GM12878 (cell line): Measurements from ENCODE around the gene SCAF8. TPM values are rescaled to one million over a fixed set of nuclear protein-coding genes. Genes with fewer than 3 reads are reported as not detected.

Experiments
- ATAC-seq: fragments of 200-7000 bp; cut with Tn5 transposase; 3 replicates; pipeline ENCODE4 v1.9.1; 2020; ENCODE audit warnings: mild to moderate bottlenecking, moderate library complexity
- BruUV-seq: library from RNA; stranded (reverse); fragments of 400-500 nt; replicated peaks from 2 replicates; lab custom pipeline; 2021; lab: Mats Ljungman, UMichigan
- CTCF ChIA-PET: fragments of 300-600 bp; sonication (Branson Sonifier 250); formaldehyde crosslinking; extraction: SDS; loops from one replicate; lab custom pipeline; 2021; ENCODE audit warnings: inconsistent platforms; lab: Yijun Ruan, JAX
- POLR2A ChIA-PET: fragments of 350-600 bp; formaldehyde crosslinking; extraction: SDS; loops from one replicate; lab custom pipeline; 2021; ENCODE audit warnings: inconsistent platforms; lab: Charles Lee
- RAD21 ChIA-PET: fragments of 300-600 bp; sonication (Branson Sonifier 250); formaldehyde crosslinking; loops from one replicate; lab custom pipeline; 2023; ENCODE audit warnings: antibody characterized with exemption; ENCODE audit not compliant: unreplicated experiment; lab: Charles Lee
- SMC1A ChIA-PET: fragments of 300-600 bp; sonication (Branson Sonifier 250); formaldehyde crosslinking; loops from one replicate; lab custom pipeline; 2023; ENCODE audit not compliant: unreplicated experiment, uncharacterized antibody; lab: Charles Lee
- DNase-seq: peaks from one replicate; pipeline ENCODE4 v3.0.0-alpha.2; 2011; ENCODE audit warnings: low read depth, low spot score
- FAIRE-seq: peaks from 3 replicates; lab custom pipeline; 2011; peaks lifted over from hg19 to GRCh38; lab: Jason Lieb, UNC
- H2AFZ ChIP-seq: 2 replicates; pipeline ENCODE4 v1.6.0; 2011; ENCODE audit warnings: low read depth, low read length, control low read depth; ENCODE audit not compliant: control insufficient read depth
- H3K27ac ChIP-seq: 2 replicates; pipeline ENCODE4 v1.5.1; 2011; ENCODE audit warnings: control low read depth; ENCODE audit not compliant: control insufficient read depth, insufficient read depth
- H3K27me3 ChIP-seq, 2 experiments: replicated peaks in 1 of 2; 2 replicates each; pipeline versions ENCODE4 v1.6.0 to v1.6.1; 2011; ENCODE audit warnings: low read length in 1 of 2; ENCODE audit not compliant: control insufficient read depth in 2 of 2, insufficient read depth in 2 of 2
- H3K36me3 ChIP-seq, 2 experiments: 2 replicates each; pipeline ENCODE4 v1.5.1; 2011; ENCODE audit warnings: low read length in 1 of 2; ENCODE audit not compliant: control insufficient read depth in 2 of 2, insufficient read depth in 2 of 2
- H3K4me1 ChIP-seq: 2 replicates; pipeline ENCODE4 v1.6.1; 2011; ENCODE audit warnings: mild to moderate bottlenecking, low read length, moderate library complexity, mixed read lengths; ENCODE audit not compliant: control insufficient read depth, insufficient read depth
- H3K4me2 ChIP-seq: 2 replicates; pipeline ENCODE4 v1.6.0; 2011; ENCODE audit warnings: control low read depth; ENCODE audit not compliant: control insufficient read depth, insufficient read depth
- H3K4me3 ChIP-seq: fragments of 200-600 bp; sonication (generic); 2 replicates; pipeline ENCODE4 v1.5.1; 2016
- H3K79me2 ChIP-seq: 2 replicates; pipeline ENCODE4 v1.6.0; 2011; ENCODE audit warnings: low read length; ENCODE audit not compliant: control insufficient read depth, insufficient read depth
- H3K9ac ChIP-seq: 2 replicates; pipeline ENCODE4 v1.8.0; 2011; ENCODE audit warnings: low read length, control low read depth, mixed read lengths; ENCODE audit not compliant: control insufficient read depth, insufficient read depth
- H3K9me3 ChIP-seq: replicated peaks from 3 replicates; pipeline ENCODE4 v1.5.1; 2011; ENCODE audit warnings: mild to moderate bottlenecking, low read length; ENCODE audit not compliant: control insufficient read depth, insufficient read depth
- H4K20me1 ChIP-seq: 2 replicates; pipeline ENCODE4 v1.6.0; 2011; ENCODE audit not compliant: control insufficient read depth, insufficient read depth
- CBX3 ChIP-seq: fragments of 200-600 bp; sonication (generic); IDR thresholded peaks from 2 replicates; pipeline ENCODE4 v1.6.1; 2016; ENCODE audit warnings: low read depth, borderline replicate concordance
- CREM ChIP-seq: IDR thresholded peaks from 2 replicates; pipeline ENCODE4 v1.6.1; 2014; ENCODE audit warnings: antibody characterized with exemption, low read depth
- CTCF ChIP-seq, 3 experiments: IDR thresholded peaks in 2 of 3; conservative IDR thresholded peaks in 1 of 3; 2 replicates each; pipeline ENCODE4 v1.5.1; 2011; ENCODE audit warnings: low read depth in 3 of 3, low read length in 3 of 3, mild to moderate bottlenecking in 3 of 3, control low read depth in 2 of 3, moderate library complexity in 2 of 3, inconsistent platforms in 1 of 3, mixed read lengths in 1 of 3; ENCODE audit not compliant: control insufficient read depth in 2 of 3, insufficient read depth in 1 of 3; ENCODE audit errors: extremely low read depth in 1 of 3
- E2F8 ChIP-seq: fragments of 450-650 bp; IDR thresholded peaks from 2 replicates; pipeline ENCODE4 v1.6.1; 2018; ENCODE audit warnings: mild to moderate bottlenecking, low read depth, moderate library complexity; ENCODE audit not compliant: partially characterized antibody
- FOXK2 ChIP-seq: fragments of 450-650 bp; IDR thresholded peaks from 2 replicates; pipeline ENCODE4 v1.6.1; 2017; ENCODE audit warnings: mild to moderate bottlenecking, moderate library complexity
- MXI1 ChIP-seq: fragments of 150-350 bp; IDR thresholded peaks from 2 replicates; pipeline ENCODE4 v1.6.1; 2011; ENCODE audit warnings: low read depth, mild to moderate bottlenecking, inconsistent platforms, low read length, improper control_type of control experiment
- MYB ChIP-seq: fragments of 150-350 bp; IDR thresholded peaks from 2 replicates; pipeline ENCODE4 v1.6.1; 2014; ENCODE audit warnings: mild to moderate bottlenecking, low read depth, low read length, borderline replicate concordance
- NFYB ChIP-seq: IDR thresholded peaks from 2 replicates; pipeline ENCODE4 v1.6.1; 2011; ENCODE audit warnings: low read depth, mild to moderate bottlenecking, low read length, improper control_type of control experiment, moderate library complexity; ENCODE audit not compliant: insufficient read depth
- NR2C1 ChIP-seq: fragments of 450-650 bp; IDR thresholded peaks from 2 replicates; pipeline ENCODE4 v1.6.1; 2017; ENCODE audit warnings: antibody characterized with exemption, mild to moderate bottlenecking, moderate library complexity
- RB1 ChIP-seq: fragments of 450-650 bp; formaldehyde crosslinking; IDR thresholded peaks from 2 replicates; pipeline ENCODE4 v1.6.1; 2017; ENCODE audit warnings: mild to moderate bottlenecking, borderline replicate concordance
- RBBP5 ChIP-seq: fragments of 200-600 bp; sonication (generic); conservative IDR thresholded peaks from 2 replicates; pipeline ENCODE4 v1.6.1; 2016
- SREBF2 ChIP-seq: IDR thresholded peaks from 2 replicates; pipeline ENCODE4 v1.6.1; 2012; ENCODE audit warnings: mild to moderate bottlenecking, low read length
- SRF ChIP-seq, 2 experiments: IDR thresholded peaks; 2 replicates each; pipeline ENCODE4 v1.6.1; 2011; ENCODE audit warnings: low read depth in 2 of 2, low read length in 2 of 2, mild to moderate bottlenecking in 1 of 2, moderate library complexity in 1 of 2
- TBL1XR1 ChIP-seq: IDR thresholded peaks from 2 replicates; pipeline ENCODE4 v1.6.1; 2012; ENCODE audit warnings: low read depth, low read length, improper control_type of control experiment
- TCF7 ChIP-seq: IDR thresholded peaks from 2 replicates; pipeline ENCODE4 v1.6.1; 2014; ENCODE audit warnings: antibody characterized with exemption, borderline replicate concordance
- ZBTB4 ChIP-seq: fragments of 450-650 bp; formaldehyde crosslinking; IDR thresholded peaks from 2 replicates; pipeline ENCODE4 v1.4.0; 2022; ENCODE audit warnings: mild to moderate bottlenecking, moderate library complexity
- ZNF384 ChIP-seq: IDR thresholded peaks from 2 replicates; pipeline ENCODE4 v1.6.1; 2012; ENCODE audit warnings: low read depth, mild to moderate bottlenecking, low read length, improper control_type of control experiment, borderline replicate concordance
- WGBS: methylation state at CpG from one replicate; pipeline ENCODE4 v1.1.6; 2016; ENCODE audit warnings: low lambda C conversion rate; ENCODE audit not compliant: insufficient replicate concordance, insufficient coverage; ENCODE audit errors: missing lambda C conversion rate; 5-methylcytosine and 5-hydroxymethylcytosine counted together
- in situ Hi-C: fragments of 300-500 bp; cut with MboI; formaldehyde crosslinking; loops from 9 replicates; pipeline ENCODE4 v1.14.3; 2018; ENCODE audit warnings: mixed read lengths
- intact Hi-C: fragments of 100-400 bp; cut with micrococcal nuclease; formaldehyde crosslinking; loops from one replicate; pipeline ENCODE4 v1.14.2; 2022; ENCODE audit not compliant: unreplicated experiment
- polyA plus RNA-seq, 11 experiments: library from polyadenylated mRNA; depleted of rRNA in 4 of 11; unstranded in 6 of 11; stranded (reverse) in 5 of 11; fragments of >200 nt; fragmentation: Nextera tagmentation in 4 of 11; fragmentation: Illumina TruSeq in 1 of 11; extraction: Ambion mirVana in 4 of 11; extraction: Trizol in 1 of 11; gene quantifications; 1 replicate in 1 of 11; 2 replicates in 10 of 11; pipeline versions ENCODE4 v1.2.1 to v1.2.3, GENCODE V29; 2011 to 2016; ENCODE audit warnings: inconsistent platforms in 2 of 11, missing spikeins in 2 of 11, low read depth in 1 of 11
- total RNA-seq, 4 experiments: library from RNA; depleted of rRNA in 3 of 4; stranded (reverse); fragments of >200 nt in 3 of 4; fragmentation: Illumina TruSeq in 1 of 4; extraction: Trizol in 1 of 4; gene quantifications; 2 replicates each; pipeline versions ENCODE4 v1.2.1 to v1.2.3, GENCODE V29; 2013 to 2021

Gene SCAF8
- total and polyA plus RNA-seq, 10 of the 15 experiments (the other 5 are each of a cell fraction or from before 2014, with no cell fraction given) = 8.1 to 28.8 (median 15.9) TPM

- no peak for TF ChIP-seq MYB
- no peak for TF ChIP-seq TBL1XR1
- no peak for TF ChIP-seq SREBF2
- no peak for TF ChIP-seq RB1
- no peak for TF ChIP-seq NR2C1
- no peak for TF ChIP-seq SRF (IDR thresholded peaks at IDR 0.05; ENCODE audit: low read depth in 2 of 2, low read length in 2 of 2)
Observed at GRCh38 chr6:154842833-154843232, 109.6 kb downstream of the SCAF8 start (continued).

- ChIA-PET SMC1A (no interaction called here), POLR2A (no interaction called here), CTCF (no interaction called here), RAD21 (no interaction called here)
- intact Hi-C loops (no loop called here), in situ Hi-C loops (no loop called here)
- Histone ChIP-seq H3K4me3 (no peak overlapping the region), H3K4me2 (no peak overlapping the region), H3K79me2 (no peaks in the 10 kb centered on the region; the same call in none of the 2 replicates), H2AFZ (no peak overlapping the region), H3K27me3 (no peaks in the 10 kb centered on the region), H3K4me1 (no peaks in the 10 kb centered on the region), H3K27ac (no peak overlapping the region), H3K36me3 (no peaks in the 10 kb centered on the region; a peak in 2 of 4 replicates), H4K20me1 (no peaks in the 10 kb centered on the region), H3K9ac (no peak overlapping the region), H3K9me3 (no peaks in the 10 kb centered on the region)
- no peak for FAIRE-seq
- ATAC-seq = no peak
- 100% methylated on average over 2 of the region's 2 CpGs for WGBS
- DNase-seq = no peak
- no TSS peak for BruUV-seq
- TF ChIP-seq E2F8 (no peak), CREM (no peak), TCF7 (no peak), ZNF384 (no peak), RBBP5 (no peak), FOXK2 (no peak), CBX3 (no peak), ZBTB4 (CRISPR knock-in tag) (no peak), NFYB (no peak), CTCF (IDR thresholded peaks at IDR 0.05 in 2 of 3, conservative IDR thresholded peaks at IDR 0.05 in 1 of 3; ENCODE audit: control insufficient read depth in 2 of 3, extremely low read depth in 1 of 3, insufficient read depth in 1 of 3, low read depth in 3 of 3, low read length in 3 of 3) (no peak), MXI1 (no peak)
Observed at GRCh38 chr6:154847318-154847717, 114.1 kb downstream of the SCAF8 start.
